Vagina (tissue), 2 donors: ENCODE results near the gene AHCY. TPM values are rescaled to one million over a fixed set of nuclear protein-coding genes. Genes with fewer than 3 reads are reported as not detected.
"Not testable (repeated sequence)": the region's sequence is repeated elsewhere in the genome, so short reads cannot be mapped to it uniquely, and the experiment has no call there.

Experiments
- DNase-seq, 2 donors: peaks; one replicate each; pipeline ENCODE4 v3.0.0-alpha.2; 2017; ENCODE audit errors: extremely low spot score in 2 of 2
- H3K27ac ChIP-seq: fragments of 200-600 bp; sonication (generic); one replicate; pipeline ENCODE4 v1.5.1; 2019
- H3K27me3 ChIP-seq: fragments of 200-600 bp; sonication (generic); one replicate; pipeline ENCODE4 v1.5.1; 2019
- H3K36me3 ChIP-seq, 2 donors: fragments of 200-600 bp; sonication (generic); one replicate each; pipeline ENCODE4 v1.5.1; 2017 to 2019
- H3K4me1 ChIP-seq: fragments of 200-600 bp; sonication (generic); one replicate; pipeline ENCODE4 v1.5.1; 2019
- H3K4me3 ChIP-seq, 2 donors: fragments of 200-600 bp; sonication (generic); 1 replicate in 1 of 2; 2 replicates in 1 of 2; pipeline ENCODE4 v1.5.1; 2016 to 2019
- H3K9me3 ChIP-seq: fragments of 200-600 bp; sonication (generic); one replicate; pipeline ENCODE4 v1.5.1; 2019
- CTCF ChIP-seq, 3 experiments: fragments of 450-650 bp in 2 of 3; fragments of 200-600 bp in 1 of 3; sonication (generic) in 1 of 3; IDR thresholded peaks; one replicate each; pipeline ENCODE4 v1.5.1; 2017 to 2019; ENCODE audit warnings: antibody characterized with exemption in 3 of 3, mild to moderate bottlenecking in 2 of 3, moderate library complexity in 2 of 3
- POLR2A ChIP-seq, 2 donors: fragments of 450-650 bp; IDR thresholded peaks; one replicate each; pipeline ENCODE4 v1.6.1; 2017; ENCODE audit warnings: antibody characterized with exemption in 2 of 2, mild to moderate bottlenecking in 2 of 2, moderate library complexity in 2 of 2
- POLR2AphosphoS5 ChIP-seq, 2 donors: sonication (generic); formaldehyde crosslinking; IDR thresholded peaks; one replicate each; pipeline ENCODE4 v1.9.0; 2017; ENCODE audit warnings: antibody characterized with exemption in 2 of 2, mild to moderate bottlenecking in 2 of 2, low read depth in 1 of 2; ENCODE audit not compliant: insufficient read depth in 1 of 2
- intact Hi-C: fragments of 100-400 bp; cut with DNase I; formaldehyde crosslinking; loops from one replicate; pipeline ENCODE4 v1.15.1; 2023
- total RNA-seq: library from RNA; depleted of rRNA; stranded (reverse); fragments of >200 nt; gene quantifications from one replicate; pipeline ENCODE4 v1.2.3, GENCODE V29; 2016

The AHCY gene
- total RNA-seq, 1 donor from 2014 or later = 98.2 TPM

GRCh38 chr20:34243377-34243776, 59.8 kb downstream of the AHCY start:
- TF ChIP-seq POLR2A (IDR thresholded peaks at IDR 0.05) = no peak
- TF ChIP-seq CTCF (IDR thresholded peaks at IDR 0.05) = no peak
- no peak overlapping the region for H3K4me3 ChIP-seq
- no peaks in the 10 kb centered on the region for H3K36me3 ChIP-seq
- DNase-seq = no peak
- H3K27ac ChIP-seq = no peak overlapping the region
- no peaks in the 10 kb centered on the region for H3K27me3 ChIP-seq
- no peaks in the 10 kb centered on the region for H3K4me1 ChIP-seq
- no peaks in the 10 kb centered on the region for H3K9me3 ChIP-seq
- intact Hi-C loops = no loop called here

GRCh38 chr20:34242879-34243278, 60.3 kb downstream of the AHCY start:
- Histone ChIP-seq H3K4me3 (no peak overlapping the region), H3K36me3 (no peaks in the 10 kb centered on the region), H3K9me3 (no peaks in the 10 kb centered on the region), H3K27me3 (no peaks in the 10 kb centered on the region), H3K27ac (no peak overlapping the region), H3K4me1 (no peaks in the 10 kb centered on the region)
- intact Hi-C loops = no loop called here
- no peak for DNase-seq
- TF ChIP-seq POLR2AphosphoS5 (IDR thresholded peaks at IDR 0.05; ENCODE audit: insufficient read depth in 1 of 2, low read depth in 1 of 2) = no peak
- no peak for TF ChIP-seq CTCF (IDR thresholded peaks at IDR 0.05)
- TF ChIP-seq POLR2A (IDR thresholded peaks at IDR 0.05) = no peak

- H3K27ac ChIP-seq, DNase-seq, intact Hi-C loops, H3K9me3 ChIP-seq, H3K4me1 ChIP-seq, H3K27me3 ChIP-seq, H3K4me3 ChIP-seq, H3K36me3 ChIP-seq: not testable (repeated sequence)
Measured at GRCh38 chr20:34242015-34242414, 61.1 kb downstream of the AHCY start.

- no peaks in the 10 kb centered on the region for H3K4me1 ChIP-seq
- DNase-seq = no peak
- H3K27me3 ChIP-seq = no peaks in the 10 kb centered on the region
- no peaks in the 10 kb centered on the region for H3K36me3 ChIP-seq
- H3K9me3 ChIP-seq = peaks cover 4% of the 10 kb centered on the region
- no peak within 1 kb of the TSS for H3K4me3 ChIP-seq
- no peak for TF ChIP-seq POLR2AphosphoS5 (IDR thresholded peaks at IDR 0.05; ENCODE audit: insufficient read depth in 1 of 2, low read depth in 1 of 2)
- TF ChIP-seq CTCF (IDR thresholded peaks at IDR 0.05) = no peak
- TF ChIP-seq POLR2A (IDR thresholded peaks at IDR 0.05) = no peak
- H3K27ac ChIP-seq = no peak within 1 kb of the TSS
- intact Hi-C loops = no loop called here
Measured at GRCh38 chr20:34240693-34241615, 62.2 kb downstream of the AHCY start, which contains the start of gene ASIP. TSS of gene ASIP (plus strand) at chr20:34241423. CDS start at chr20:34260375, 18,952 bp downstream.

- Histone ChIP-seq H3K27ac (no peak overlapping the region), H3K9me3 (peaks cover 4% of the 10 kb centered on the region), H3K4me3 (no peak overlapping the region), H3K36me3 (no peaks in the 10 kb centered on the region), H3K4me1 (no peaks in the 10 kb centered on the region), H3K27me3 (no peaks in the 10 kb centered on the region)
- intact Hi-C loops = no loop called here
- TF ChIP-seq CTCF (IDR thresholded peaks at IDR 0.05) (no peak), POLR2A (IDR thresholded peaks at IDR 0.05) (no peak), POLR2AphosphoS5 (IDR thresholded peaks at IDR 0.05; ENCODE audit: insufficient read depth in 1 of 2, low read depth in 1 of 2) (no peak)
- no peak for DNase-seq
Measured at GRCh38 chr20:34240121-34240520, 63.0 kb downstream of the AHCY start.
